CD4-positive, alpha-beta T cell treated with Interleukin-1 beta for 1 hour (primary cell): ENCODE results near the gene CEACAM19.
"Not testable (repeated sequence)": the region's sequence is repeated elsewhere in the genome, so short reads cannot be mapped to it uniquely, and the experiment has no call there.

Source experiments
- DNase-seq, 2 donors: peaks; one replicate each; pipeline ENCODE4 v3.0.0-alpha.2; 2020 to 2022

The CEACAM19 gene

DNA sequence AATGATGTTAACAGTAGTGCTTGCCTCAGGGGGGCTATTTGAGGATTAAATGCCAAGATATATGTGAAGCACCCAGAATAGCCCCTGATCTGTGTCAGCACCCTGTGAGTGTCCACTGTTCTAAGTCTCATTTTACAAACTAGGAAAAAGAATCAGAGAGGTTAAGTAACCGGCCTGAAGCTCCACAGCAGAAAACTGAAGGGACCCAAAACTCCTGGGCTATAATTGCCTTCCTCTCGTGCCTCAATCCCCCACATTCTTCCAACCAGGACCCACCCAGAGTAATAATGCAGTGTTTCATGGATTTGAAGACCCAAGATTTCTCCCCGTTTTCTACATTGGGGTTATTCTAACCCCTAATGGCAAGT, 25.2 kb upstream of the CEACAM19 start:
- DNase-seq, result no peak

DNA sequence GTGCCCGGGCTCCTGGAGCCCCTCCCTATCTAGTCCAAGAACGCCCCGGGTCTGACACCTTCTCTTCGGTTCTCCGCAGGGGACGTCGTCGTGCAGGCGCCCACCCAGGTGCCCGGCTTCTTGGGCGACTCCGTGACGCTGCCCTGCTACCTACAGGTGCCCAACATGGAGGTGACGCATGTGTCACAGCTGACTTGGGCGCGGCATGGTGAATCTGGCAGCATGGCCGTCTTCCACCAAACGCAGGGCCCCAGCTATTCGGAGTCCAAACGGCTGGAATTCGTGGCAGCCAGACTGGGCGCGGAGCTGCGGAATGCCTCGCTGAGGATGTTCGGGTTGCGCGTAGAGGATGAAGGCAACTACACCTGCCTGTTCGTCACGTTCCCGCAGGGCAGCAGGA, 24.1 kb upstream of the CEACAM19 start:
- DNase-seq, result no peak

DNA sequence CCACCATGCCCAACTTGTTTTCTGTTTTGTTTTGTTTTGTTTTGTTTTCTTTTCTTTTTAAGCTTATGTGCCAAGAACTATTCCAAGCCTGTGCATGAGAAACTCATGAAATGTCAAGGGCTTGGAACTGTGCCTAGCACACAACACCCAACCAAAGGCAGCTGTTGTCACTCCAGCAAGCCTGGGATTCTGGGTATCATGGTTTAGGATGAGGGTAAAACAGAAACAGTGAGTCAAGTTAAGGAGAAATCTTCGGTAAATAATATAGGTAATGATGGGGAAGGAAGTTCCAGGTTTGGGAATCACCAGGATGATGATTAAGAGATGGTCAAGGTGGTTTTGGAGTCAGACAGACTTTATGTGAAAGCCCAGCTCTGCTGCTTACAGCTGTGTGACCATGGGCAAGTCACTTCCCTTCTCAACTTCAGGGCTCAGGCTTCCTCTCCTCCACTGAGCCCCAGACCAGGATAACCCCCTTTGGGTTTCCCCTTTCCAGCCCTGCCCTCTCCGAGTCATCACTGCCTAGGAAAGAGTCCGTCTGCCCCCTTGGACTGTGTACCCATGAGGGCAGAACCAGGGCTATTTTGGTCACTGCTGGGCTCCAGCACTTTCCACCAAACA, 22.5 kb upstream of the CEACAM19 start:
- no peak for DNase-seq

DNA sequence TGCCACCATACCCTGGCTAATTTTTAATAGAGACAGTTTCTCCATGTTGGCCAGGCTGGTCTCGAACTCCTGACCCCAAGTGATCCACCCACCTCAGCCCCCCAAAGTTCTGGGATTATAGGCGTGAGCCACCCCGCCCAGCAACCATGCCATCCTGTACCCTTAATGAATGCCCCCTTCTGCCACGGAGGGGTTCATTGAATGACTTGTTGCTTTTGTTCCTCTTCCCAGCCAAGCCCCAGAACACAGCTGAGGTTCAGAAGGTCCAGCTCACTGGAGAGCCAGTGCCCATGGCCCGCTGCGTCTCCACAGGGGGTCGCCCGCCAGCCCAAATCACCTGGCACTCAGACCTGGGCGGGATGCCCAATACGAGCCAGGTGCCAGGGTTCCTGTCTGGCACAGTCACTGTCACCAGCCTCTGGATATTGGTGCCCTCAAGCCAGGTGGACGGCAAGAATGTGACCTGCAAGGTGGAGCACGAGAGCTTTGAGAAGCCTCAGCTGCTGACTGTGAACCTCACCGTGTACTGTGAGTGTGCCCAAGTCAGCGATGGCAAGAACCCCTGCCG, 21.6 kb upstream of the CEACAM19 start:
- no peak for DNase-seq

DNA sequence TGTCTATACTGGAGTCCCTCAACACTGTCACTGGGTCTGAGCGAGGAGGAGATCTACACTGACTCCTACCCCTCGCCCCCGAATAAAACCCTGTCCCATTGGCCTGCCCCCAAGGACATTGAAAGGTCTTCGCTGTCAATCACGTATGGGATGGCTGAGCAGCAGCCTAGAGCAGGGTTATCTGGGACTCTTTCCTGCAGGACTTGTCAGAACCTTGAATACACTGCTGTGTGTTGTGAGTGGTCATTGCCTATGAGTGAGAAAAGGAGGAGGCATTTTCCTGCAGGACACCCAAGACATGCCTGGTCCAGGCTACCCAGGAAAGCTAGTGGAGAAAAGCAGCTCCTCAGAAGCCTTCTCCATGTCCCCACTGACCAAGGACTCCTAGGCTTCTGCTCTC, 17.9 kb upstream of the CEACAM19 start:
- DNase-seq, result no peak

DNA sequence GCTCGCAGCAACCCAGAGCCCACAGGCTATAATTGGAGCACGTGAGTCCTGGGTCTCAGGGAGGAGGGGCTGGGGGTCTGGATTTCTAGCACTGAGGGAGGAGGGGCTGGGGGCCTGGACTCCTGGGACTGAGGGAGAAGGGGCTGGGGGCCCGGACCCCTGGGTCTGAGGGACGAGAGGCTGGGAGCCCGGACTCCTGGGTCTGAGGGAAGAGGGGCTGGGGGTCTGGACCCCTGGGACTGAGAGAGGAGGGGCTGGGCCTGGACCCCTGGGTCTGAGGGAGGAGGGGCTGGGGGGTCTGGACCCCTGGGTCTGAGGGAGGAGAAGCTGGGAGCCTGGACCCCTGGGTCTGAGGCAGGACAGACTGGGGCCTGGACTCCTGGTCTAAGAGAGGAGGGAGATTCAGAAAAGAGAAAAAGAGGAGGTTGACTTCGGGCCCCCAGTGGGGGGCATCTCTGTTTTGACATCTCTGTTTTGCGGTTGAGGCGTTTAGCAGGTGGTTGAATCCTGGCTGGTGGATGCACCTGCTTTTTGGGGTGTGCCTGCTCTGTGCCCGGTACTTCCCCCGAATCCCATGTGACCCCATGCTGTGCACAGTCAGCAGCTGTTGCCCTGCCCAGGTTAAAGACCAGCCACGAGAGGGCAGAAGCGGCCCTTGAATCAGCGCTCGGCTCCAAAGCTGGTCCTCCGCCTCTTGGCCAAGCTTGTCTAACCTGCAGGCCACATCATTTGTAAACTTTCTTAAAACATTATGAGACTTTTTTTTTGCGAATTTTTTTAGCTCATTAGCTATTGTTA, 17.1 kb upstream of the CEACAM19 start:
- peak; percentile 77 to 87 for DNase-seq

DNA sequence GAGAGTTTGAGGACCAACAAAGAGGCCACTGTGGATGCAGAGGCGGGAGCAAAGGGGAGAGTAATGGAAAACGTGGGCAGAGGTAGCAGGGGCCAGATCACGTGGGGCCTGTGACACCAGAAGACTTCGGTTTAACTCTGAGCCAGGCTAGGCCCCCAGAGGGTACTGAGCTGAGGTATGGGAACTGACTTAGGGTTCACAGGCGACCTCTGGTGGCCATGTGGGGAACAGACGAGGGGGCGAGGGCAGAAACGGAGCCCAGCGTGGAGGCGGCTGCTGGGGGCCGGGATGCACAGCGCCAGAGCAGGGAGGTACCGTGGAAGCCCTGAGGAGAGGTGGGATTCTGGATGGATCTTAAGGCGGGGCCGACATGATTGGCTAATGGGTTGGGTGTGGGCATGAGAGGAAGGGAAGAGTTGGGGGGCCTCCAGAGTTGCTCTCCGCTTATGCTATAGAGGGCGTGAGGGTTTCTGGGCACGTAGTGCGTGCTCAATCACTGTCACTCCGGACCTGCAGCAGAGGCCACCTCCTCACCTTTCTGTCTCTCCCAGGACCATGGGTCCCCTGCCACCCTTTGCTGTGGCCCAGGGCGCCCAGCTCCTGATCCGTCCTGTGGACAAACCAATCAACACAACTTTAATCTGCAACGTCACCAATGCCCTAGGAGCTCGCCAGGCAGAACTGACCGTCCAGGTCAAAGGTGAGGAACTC, 13.9 kb upstream of the CEACAM19 start:
- DNase-seq, result peak; percentile 59 to 63

DNA sequence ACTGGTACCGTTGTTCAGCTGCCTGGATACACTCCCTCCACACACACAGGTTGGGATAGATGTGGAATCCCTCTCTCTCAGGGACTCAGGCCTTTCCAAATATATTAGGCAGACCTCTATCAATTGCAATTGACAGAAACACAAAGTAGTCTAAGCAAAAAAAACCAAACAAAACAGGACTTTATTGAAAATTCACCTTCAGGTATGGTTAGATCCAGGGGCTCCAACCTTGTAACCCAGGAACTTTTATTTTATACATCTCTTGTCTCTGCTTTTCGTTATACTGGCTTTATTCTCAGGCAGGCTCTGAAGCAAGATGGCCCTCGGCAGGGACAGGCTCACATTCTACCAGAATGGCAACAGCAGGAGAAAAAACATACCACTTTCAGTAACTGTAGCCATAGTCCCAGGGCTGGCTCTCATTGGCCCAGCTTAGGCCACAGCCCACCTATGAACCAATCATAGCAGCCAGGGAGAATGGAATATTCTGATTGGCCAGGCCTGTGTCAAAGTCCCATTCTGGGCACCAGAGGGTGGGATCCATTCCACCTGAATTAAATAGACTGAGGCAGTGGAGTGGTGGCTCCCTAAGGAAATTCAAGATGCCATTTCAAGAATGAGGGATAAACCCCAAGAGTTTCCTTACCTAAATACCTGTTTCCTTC, 13.1 kb upstream of the CEACAM19 start:
- DNase-seq, result no peak

DNA sequence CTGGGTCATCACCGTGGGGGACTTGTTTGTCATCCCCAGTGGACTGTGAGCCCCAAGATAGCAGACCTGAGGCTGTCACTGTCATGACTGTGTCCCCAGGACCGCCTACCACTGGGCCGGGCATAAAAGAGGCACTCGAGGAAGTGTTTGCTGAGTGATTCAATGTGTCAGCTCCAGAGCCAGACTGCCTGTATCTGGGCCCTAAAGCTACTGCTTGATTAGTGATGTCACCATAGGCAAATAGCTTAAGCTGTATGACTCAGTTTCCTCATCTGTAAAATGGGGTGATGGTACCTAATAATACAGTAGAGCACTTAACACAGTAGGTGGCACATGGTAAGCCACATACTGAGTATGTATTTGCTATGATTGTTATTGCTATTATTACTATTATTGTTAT, 11.2 kb upstream of the CEACAM19 start:
- no peak for DNase-seq

DNA sequence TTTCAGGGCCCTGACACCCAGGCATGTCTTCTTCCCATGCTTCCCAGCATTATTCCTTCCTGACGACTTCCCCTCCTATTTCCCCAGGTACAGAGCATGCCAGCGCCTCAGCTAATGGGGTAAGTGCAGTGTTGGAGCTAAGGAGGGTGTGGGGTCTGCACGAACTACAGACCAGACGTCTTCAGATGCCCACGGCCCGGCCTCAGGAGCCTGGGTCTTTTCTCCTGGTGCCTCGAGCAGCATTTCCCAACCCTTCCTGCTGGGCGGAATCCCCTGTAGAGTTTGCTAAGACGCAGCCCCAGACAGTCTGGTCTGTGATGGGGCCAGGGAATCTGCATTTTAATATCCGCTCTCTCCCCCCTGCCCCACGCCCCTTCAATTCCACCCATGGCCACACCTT, 10.1 kb upstream of the CEACAM19 start:
- DNase-seq, result no peak

DNA sequence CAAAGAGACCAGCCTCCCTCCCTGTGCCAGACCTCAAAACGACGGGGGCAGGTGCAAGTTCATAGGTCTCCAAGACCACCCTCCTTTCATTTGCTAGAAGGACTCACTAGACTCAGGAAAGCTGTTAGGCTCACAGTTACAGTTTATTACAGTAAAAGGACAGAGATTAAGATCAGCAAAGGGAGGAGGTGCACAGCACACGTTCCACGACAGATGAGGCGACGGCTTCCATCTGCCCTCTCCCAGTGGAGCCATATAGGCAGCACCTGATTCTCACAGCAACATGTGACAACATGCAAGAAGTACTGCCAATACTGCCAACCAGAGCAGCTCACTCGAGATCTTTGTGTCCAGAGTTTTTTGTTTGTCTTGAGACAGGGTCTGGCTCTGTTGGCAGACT, 9.4 kb upstream of the CEACAM19 start:
- no peak for DNase-seq

DNA sequence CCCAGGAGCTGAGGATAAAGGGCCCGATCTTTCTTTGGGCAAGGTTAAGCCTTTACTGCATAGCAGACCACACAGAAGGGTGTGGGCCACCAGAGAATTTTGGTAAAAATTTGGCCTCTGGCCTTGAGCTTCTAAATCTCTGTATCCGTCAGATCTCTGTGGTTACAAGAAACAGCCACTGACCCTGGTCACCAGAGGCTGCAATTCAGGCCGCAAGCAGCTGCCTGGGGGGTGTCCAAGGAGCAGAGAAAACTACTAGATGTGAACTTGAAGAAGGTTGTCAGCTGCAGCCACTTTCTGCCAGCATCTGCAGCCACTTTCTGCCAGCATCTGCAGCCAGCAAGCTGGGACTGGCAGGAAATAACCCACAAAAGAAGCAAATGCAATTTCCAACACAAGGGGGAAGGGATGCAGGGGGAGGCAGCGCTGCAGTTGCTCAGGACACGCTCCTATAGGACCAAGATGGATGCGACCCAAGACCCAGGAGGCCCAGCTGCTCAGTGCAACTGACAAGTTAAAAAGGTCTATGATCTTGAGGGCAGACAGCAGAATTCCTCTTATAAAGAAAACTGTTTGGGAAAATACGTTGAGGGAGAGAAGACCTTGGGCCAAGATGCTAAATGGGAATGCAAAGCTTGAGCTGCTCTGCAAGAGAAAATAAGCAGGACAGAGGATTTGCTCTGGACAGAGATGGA, 8.4 kb upstream of the CEACAM19 start:
- DNase-seq, result no peak

DNA sequence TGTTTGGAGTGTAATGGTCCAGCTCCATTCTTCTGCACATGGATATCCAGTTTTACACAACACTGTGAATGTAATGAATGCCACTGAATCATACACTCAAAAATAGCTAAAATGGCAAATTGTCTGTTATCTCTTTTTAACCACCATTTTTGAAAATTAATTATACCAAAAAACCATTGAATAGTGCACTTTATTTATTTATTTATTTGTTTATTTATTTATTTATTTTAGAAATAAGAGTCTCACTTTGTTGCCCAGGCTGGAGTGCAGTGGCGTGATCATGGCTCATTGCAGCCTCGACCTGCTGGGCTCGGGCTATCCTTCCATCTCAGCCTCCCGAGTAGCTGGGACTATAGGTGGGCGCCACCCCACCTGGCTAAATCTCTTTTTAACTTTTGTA, 7.3 kb upstream of the CEACAM19 start:
- DNase-seq, result no peak

DNA sequence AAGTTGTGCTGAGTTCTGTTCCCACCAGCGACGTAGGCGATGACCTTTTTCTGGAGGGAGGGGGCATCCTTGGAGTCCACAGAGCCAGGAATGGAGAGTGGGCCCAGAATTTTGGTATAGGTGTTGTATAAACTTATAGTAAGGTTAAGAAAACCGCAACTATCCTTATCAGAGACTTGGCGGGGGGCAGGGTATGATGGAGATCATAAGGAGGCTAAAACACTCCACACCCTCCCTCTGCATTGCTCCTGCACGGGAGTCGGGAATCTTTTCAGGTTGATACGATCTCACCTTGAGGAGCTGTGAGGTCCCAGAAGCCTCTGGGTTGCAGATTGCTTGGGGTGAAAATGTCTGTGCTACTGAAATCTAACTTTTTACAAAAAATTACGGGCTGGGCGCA, 6.3 kb upstream of the CEACAM19 start:
- DNase-seq, result no peak

DNA sequence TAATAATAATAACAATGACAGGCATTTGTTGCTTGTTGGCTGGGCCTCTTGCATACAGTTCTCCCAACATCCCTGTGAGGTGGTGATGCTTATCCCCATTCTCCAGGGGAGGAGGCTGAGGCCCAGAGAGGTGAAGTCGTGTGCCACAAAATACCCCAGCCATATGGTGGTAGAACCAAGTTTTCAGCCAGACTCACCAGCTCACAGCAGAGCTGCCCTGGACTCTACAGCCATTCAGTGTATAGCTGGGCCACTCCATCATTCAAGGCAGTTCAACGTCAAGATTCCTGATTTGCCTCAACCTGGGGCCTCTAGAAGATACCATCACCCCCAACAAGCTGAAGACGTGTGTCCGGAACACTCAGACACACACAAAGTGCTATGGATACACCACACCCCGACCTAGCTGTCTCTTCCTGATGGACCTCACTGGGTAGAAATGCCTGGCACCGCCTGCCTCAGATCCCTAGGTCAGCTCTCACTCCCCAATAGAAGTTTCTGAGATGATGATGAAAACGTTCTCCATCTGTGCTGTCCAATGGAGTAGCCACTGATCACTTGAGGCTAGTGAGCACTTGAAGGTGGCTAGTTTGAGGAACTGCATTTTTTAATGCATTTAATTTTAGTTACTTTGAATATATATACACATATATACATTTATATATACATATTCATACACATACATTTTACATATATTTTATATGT, 4.3 kb upstream of the CEACAM19 start:
- DNase-seq, result no peak

DNA sequence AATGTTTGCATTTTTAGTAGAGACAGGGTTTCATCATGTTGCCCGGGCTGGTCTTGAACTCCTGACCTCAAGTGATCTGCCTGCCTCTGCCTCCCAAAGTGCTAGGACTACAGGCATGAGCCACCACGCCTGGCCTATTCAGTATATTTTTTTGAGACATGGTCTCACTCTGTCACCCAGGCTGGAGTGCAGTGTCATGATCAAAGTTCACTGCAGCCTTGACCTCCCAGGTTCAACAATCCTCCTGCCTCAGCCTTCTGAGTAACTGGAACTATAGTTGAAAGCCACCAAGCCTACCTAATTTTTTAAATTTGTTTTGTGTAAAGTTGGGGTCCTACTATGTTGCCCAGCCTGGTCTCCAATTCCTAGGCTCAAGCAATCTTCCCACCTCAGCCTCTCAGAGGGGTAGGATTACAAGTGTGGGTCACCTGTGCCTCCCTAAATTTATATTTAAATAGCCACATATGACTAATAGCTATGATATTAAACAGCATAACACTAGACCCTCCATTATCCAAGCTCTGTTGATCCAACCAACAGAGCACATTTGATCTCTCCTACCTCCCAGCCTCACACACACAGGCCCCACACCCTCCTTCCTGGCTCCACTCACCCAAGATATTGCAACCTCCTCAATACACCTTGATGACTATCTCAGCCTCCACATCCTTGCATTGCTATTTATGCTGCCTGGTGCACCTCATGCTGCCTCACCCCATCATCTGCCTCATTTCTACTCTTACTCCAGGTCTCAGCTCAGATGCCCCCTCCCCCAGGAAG, 2.1 kb upstream of the CEACAM19 start:
- DNase-seq, result no peak

DNA sequence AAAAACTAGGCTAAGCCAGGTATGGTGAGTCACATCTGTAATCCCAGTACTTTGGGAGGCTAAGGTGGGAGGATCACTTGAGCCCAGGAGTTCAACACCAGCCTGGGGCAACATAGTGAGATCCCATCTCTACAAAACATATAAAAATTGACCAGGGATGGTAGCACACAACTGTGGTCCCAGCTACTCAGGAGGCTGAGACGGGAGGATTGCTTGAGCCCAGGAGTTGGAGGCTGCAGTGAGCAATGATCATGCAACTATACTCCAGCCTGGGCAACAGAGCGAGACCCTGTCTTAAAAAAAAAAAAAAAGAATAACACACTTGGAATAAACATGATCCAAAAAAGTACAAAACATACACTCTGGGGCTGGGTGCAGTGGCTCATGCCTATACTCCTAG, 1.3 kb upstream of the CEACAM19 start:
- not testable (repeated sequence) for DNase-seq

DNA sequence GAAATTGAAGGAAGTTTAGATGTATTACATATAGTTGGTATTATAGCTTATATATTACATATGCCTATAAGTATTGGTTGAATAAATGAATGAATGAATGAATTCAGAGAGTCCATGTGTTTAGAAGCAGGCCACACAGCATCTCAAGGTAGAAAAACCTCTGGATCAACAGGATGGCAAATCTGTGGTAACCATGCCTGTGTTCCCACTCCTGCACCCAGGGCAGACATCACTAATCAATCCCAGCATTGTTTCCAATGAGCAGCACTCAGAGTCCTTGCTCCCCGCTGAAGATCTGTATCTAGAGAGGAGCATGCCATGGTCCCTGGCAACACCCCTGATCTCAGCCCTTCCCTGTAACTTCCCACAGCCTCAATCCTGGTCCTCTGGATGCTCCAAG, 944 bp downstream of the CEACAM19 start:
- DNase-seq, result no peak

DNA sequence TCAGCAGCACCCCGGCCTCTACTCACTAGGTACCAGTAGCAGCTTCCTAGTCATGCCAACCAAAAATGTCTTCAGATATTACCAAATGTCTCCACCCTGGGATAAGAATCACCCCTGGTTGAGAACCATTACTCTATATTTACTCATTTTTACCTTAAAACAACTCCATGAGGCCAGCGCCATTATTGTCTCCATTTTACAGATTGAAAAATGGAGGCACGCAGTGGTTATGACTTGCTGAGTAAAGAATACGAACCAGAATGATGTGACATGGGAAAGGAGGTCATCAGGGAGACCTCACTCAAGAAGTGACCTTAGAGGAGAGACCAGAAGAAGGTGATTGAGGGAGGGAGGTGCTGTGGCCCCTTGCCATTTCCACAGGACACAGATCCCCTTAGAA, 2.2 kb downstream of the CEACAM19 start:
- no peak for DNase-seq

DNA sequence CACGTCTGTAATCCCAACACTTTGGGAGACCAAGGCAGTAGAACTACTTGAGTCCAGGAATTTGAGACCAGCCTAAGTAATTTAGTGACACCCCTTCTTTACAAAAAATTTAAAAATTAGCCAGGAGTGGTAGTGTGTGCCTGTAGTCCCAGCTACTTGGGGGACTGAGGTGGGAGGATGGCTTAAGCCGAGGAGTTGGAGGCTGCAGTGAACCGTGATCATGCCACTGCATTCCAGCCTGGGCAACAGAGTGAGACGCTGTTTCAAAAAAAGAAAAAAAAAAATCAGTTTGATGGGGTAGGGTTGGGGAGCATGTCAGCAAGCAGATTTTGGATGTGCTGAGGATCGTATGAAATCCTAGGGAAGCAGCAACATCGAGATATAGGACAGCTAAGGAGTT, 4.2 kb downstream of the CEACAM19 start:
- DNase-seq, result no peak
